ENCODE results near the gene FAM168A. TPM values are rescaled to one million over a fixed set of nuclear protein-coding genes. Genes with fewer than 3 reads are reported as not detected.

The FAM168A gene
- total RNA-seq, 1 experiment from 2014 or later = 21.1 TPM

DNA sequence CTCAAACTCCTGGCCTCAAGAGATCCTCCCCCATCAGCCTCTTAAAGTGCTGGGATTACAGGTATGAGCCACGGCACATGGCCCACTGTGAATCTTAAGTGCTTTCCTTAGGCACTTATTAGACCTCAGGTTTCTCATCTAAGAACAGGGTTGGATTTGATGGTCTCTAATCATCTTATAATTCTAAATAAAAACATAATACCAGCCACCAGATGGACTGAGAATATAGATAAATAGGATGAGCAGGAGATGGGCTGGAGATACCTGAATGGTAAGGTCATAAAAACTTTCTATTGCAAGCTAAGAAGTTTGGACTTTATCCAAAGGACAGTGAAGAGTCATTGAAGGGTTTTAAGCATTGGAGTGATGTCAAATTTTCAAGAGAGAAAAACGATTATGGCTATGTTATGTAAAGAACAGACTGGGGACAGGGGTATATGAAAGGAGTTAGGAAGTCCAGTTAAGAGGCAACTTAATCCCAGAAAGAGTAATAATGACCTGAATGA is 136.5 kb downstream of the FAM168A start:
- H4K91ac ChIP-seq (ENCODE audit: insufficient read length, low read depth, low read length) = no peak overlapping the region
- no peaks in the 10 kb centered on the region for H3K27me3 ChIP-seq (ENCODE audit: insufficient read depth, low read length)
- no peak for DNase-seq
- no peak overlapping the region for H3K9ac ChIP-seq (ENCODE audit: extremely low read depth, insufficient read length, low read length)
- Mint-ChIP-seq H3K4me3 (no peak overlapping the region), H3K27me3 (ENCODE audit: low read depth) (no peaks in the 10 kb centered on the region; the same call in 1 of the 2 replicates), H3K27ac (no peak overlapping the region), H3K4me1 (peaks cover 0 to 2% of the 10 kb centered on the region in 2 experiments; a peak in 1 of 4 replicates), H3K9me3 (no peaks in the 10 kb centered on the region), H3K36me3 (ENCODE audit: insufficient read depth in 1 of 3, low read depth in 3 of 3) (peaks cover 0 to 4% (median 2%) of the 10 kb centered on the region in 3 experiments; a peak in 2 of 7 replicates)
- no peak overlapping the region for H2BK120ac ChIP-seq (ENCODE audit: low read depth, low read length, poor library complexity, severe bottlenecking)
- H3K4me1 ChIP-seq (ENCODE audit: insufficient read depth, low read length) = no peaks in the 10 kb centered on the region
- no peak overlapping the region for H3K4ac ChIP-seq (ENCODE audit: low read depth, low read length)
- H3K18ac ChIP-seq (ENCODE audit: insufficient read length, low read depth, low read length) = no peak overlapping the region
- no peaks in the 10 kb centered on the region for H3K79me1 ChIP-seq (ENCODE audit: insufficient read depth, low read depth, low read length, poor library complexity, severe bottlenecking)
- H2AFZ ChIP-seq (ENCODE audit: low read length) = no peak overlapping the region
- TF ChIP-seq, protein P1, sequence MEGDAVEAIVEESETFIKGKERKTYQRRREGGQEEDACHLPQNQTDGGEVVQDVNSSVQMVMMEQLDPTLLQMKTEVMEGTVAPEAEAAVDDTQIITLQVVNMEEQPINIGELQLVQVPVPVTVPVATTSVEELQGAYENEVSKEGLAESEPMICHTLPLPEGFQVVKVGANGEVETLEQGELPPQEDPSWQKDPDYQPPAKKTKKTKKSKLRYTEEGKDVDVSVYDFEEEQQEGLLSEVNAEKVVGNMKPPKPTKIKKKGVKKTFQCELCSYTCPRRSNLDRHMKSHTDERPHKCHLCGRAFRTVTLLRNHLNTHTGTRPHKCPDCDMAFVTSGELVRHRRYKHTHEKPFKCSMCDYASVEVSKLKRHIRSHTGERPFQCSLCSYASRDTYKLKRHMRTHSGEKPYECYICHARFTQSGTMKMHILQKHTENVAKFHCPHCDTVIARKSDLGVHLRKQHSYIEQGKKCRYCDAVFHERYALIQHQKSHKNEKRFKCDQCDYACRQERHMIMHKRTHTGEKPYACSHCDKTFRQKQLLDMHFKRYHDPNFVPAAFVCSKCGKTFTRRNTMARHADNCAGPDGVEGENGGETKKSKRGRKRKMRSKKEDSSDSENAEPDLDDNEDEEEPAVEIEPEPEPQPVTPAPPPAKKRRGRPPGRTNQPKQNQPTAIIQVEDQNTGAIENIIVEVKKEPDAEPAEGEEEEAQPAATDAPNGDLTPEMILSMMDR (conservative IDR thresholded peaks at IDR 0.05) = no peak
- no peak overlapping the region for H3K4me2 ChIP-seq (ENCODE audit: insufficient read depth, insufficient read length, low read length)
- no peak overlapping the region for H2BK12ac ChIP-seq (ENCODE audit: insufficient read length, low read depth, low read length)
- H3K23ac ChIP-seq (ENCODE audit: insufficient read length, low read depth, low read length) = no peak overlapping the region
- no peak overlapping the region for H2BK20ac ChIP-seq (ENCODE audit: low read depth, low read length, poor library complexity, severe bottlenecking)
- H3K27ac ChIP-seq (ENCODE audit: insufficient read length, low read depth, low read length) = no peak overlapping the region
- no peaks in the 10 kb centered on the region for H3K23me2 ChIP-seq (ENCODE audit: insufficient read length, low read depth, low read length, poor library complexity, severe bottlenecking)
- no peak overlapping the region for H2BK15ac ChIP-seq (ENCODE audit: low read depth, low read length)
- H3T11ph ChIP-seq (ENCODE audit: low read length) = no peak overlapping the region
- WGBS (ENCODE audit: extremely low coverage, insufficient read length, low lambda C conversion rate) = no CpG with 5 or more reads among the region's 2 CpGs
- no peaks in the 10 kb centered on the region for H3K79me2 ChIP-seq (ENCODE audit: insufficient read depth, low read length)
- no peak overlapping the region for H3K56ac ChIP-seq (ENCODE audit: insufficient read length, low read depth, low read length)
- H2BK5ac ChIP-seq (ENCODE audit: insufficient read length, low read length) = no peak overlapping the region
- no peaks in the 10 kb centered on the region for H3K9me3 ChIP-seq (ENCODE audit: control insufficient read depth, low read depth, low read length)
- H4K20me1 ChIP-seq (ENCODE audit: control insufficient read depth, insufficient read depth, insufficient read length) = no peaks in the 10 kb centered on the region
- no peak overlapping the region for H4K8ac ChIP-seq (replicated peaks; ENCODE audit: insufficient read length, low read depth, low read length)
- H4K5ac ChIP-seq (ENCODE audit: insufficient read length, low read depth, low read length) = no peak overlapping the region
- no peak overlapping the region for H2AK5ac ChIP-seq (ENCODE audit: insufficient read length, low read length)
- H3K14ac ChIP-seq (ENCODE audit: insufficient read depth, low read length) = no peak overlapping the region
